Lower lobe of right lung (tissue), 2 donors: Measurements from ENCODE around the gene SCPEP1. TPM values are rescaled to one million over a fixed set of nuclear protein-coding genes. Genes with fewer than 3 reads are reported as not detected.
A peak's percentile ranks its signal among the peaks of the same experiment; 100 is the strongest.
"Not testable (repeated sequence)": the region's sequence is repeated elsewhere in the genome, so short reads cannot be mapped to it uniquely, and the experiment has no call there.

Experiments used
- ATAC-seq, 2 donors: fragments of 200-7000 bp; cut with Tn5 transposase; one replicate each; pipeline ENCODE4 v1.9.1; 2020 to 2022; ENCODE audit warnings: mild to moderate bottlenecking in 2 of 2, moderate library complexity in 2 of 2
- DNase-seq: peaks from one replicate; pipeline ENCODE4 v3.0.0-alpha.2; 2020
- H3K27ac ChIP-seq: fragments of 200-600 bp; one replicate; pipeline ENCODE4 v1.8.0; 2022
- H3K27me3 ChIP-seq: fragments of 200-600 bp; one replicate; pipeline ENCODE4 v1.8.0; 2022; ENCODE audit warnings: low read depth
- H3K36me3 ChIP-seq: fragments of 200-600 bp; one replicate; pipeline ENCODE4 v1.8.0; 2022; ENCODE audit warnings: mild to moderate bottlenecking
- H3K4me1 ChIP-seq: fragments of 200-600 bp; one replicate; pipeline ENCODE4 v1.8.0; 2022
- H3K4me3 ChIP-seq: fragments of 200-600 bp; one replicate; pipeline ENCODE4 v1.8.0; 2022; ENCODE audit warnings: mild to moderate bottlenecking
- H3K9me3 ChIP-seq: fragments of 200-600 bp; one replicate; pipeline ENCODE4 v1.8.0; 2022
- CTCF ChIP-seq: fragments of 200-600 bp; IDR thresholded peaks from one replicate; pipeline ENCODE4 v1.8.0; 2022; ENCODE audit warnings: antibody characterized with exemption, mild to moderate bottlenecking
- intact Hi-C: fragments of 100-400 bp; cut with DNase I; formaldehyde crosslinking; loops from one replicate; pipeline ENCODE4 v1.11.0; 2022
- total RNA-seq: library from RNA; stranded (reverse); fragmentation: NEBNext Ultra II Directional; extraction: Animal tissue kit (Norgen Biotek cat#: 25700); gene quantifications from one replicate; pipeline ENCODE4 v1.2.1, GENCODE V29; 2021
- donor health status: DM: no; HTN: yes; CAD: no; lungs with severe emphysema.

Gene SCPEP1
- total RNA-seq, 1 donor from 2014 or later = 210 TPM

GRCh38 chr17:56933868-56934267 is 44.1 kb upstream of the SCPEP1 start:
- peaks cover 45% of the 10 kb centered on the region for H3K36me3 ChIP-seq
- no peak for TF ChIP-seq CTCF
- H3K9me3 ChIP-seq = peaks cover 5% of the 10 kb centered on the region
- intact Hi-C loops = no loop called here
- H3K4me1 ChIP-seq = no peaks in the 10 kb centered on the region
- no peaks in the 10 kb centered on the region for H3K27me3 ChIP-seq
- H3K4me3 ChIP-seq = no peak overlapping the region
- no peak for DNase-seq
- ATAC-seq = no peak
- H3K27ac ChIP-seq = no peak overlapping the region

GRCh38 chr17:56934280-56934679 is 43.7 kb upstream of the SCPEP1 start:
- ATAC-seq (no peak), DNase-seq (no peak)
- TF ChIP-seq CTCF = no peak
- H3K27me3 ChIP-seq = no peaks in the 10 kb centered on the region
- H3K36me3 ChIP-seq = peaks cover 49% of the 10 kb centered on the region
- H3K27ac ChIP-seq = no peak overlapping the region
- H3K4me1 ChIP-seq = no peaks in the 10 kb centered on the region
- H3K9me3 ChIP-seq = peaks cover 5% of the 10 kb centered on the region
- intact Hi-C loops = no loop called here
- no peak overlapping the region for H3K4me3 ChIP-seq

GRCh38 chr17:56935461-56935860 is 42.5 kb upstream of the SCPEP1 start:
- Histone ChIP-seq H3K27me3 (no peaks in the 10 kb centered on the region), H3K9me3 (no peaks in the 10 kb centered on the region), H3K4me3 (no peak overlapping the region), H3K36me3 (peaks cover 57% of the 10 kb centered on the region), H3K27ac (no peak overlapping the region), H3K4me1 (no peaks in the 10 kb centered on the region)
- peak in 1 of 2 donors; percentile 39 for ATAC-seq
- intact Hi-C loops = no loop called here
- no peak for DNase-seq
- no peak for TF ChIP-seq CTCF

GRCh38 chr17:56936697-56937322 is 41.1 kb upstream of the SCPEP1 start:
- intact Hi-C loops = no loop called here
- H3K27ac ChIP-seq = no peak overlapping the region
- no peak for TF ChIP-seq CTCF

GRCh38 chr17:56937687-56938086 is 40.2 kb upstream of the SCPEP1 start:
- Histone ChIP-seq H3K4me1 (no peaks in the 10 kb centered on the region), H3K36me3 (peaks cover 80% of the 10 kb centered on the region), H3K27ac (no peak overlapping the region), H3K9me3 (no peaks in the 10 kb centered on the region), H3K4me3 (no peak overlapping the region), H3K27me3 (no peaks in the 10 kb centered on the region)
- no peak for DNase-seq
- ATAC-seq = no peak
- TF ChIP-seq CTCF = no peak
- intact Hi-C loops = no loop called here

More at GRCh38 chr17:56936697-56937322, 41.1 kb upstream of the SCPEP1 start:
- no peaks in the 10 kb centered on the region for H3K27me3 ChIP-seq
- H3K9me3 ChIP-seq = no peaks in the 10 kb centered on the region
- H3K4me1 ChIP-seq = no peaks in the 10 kb centered on the region
- ATAC-seq = no peak
- H3K36me3 ChIP-seq = peaks cover 71% of the 10 kb centered on the region
- H3K4me3 ChIP-seq = no peak overlapping the region
- DNase-seq = no peak

- H3K27ac ChIP-seq, H3K4me1 ChIP-seq, H3K4me3 ChIP-seq, DNase-seq, H3K27me3 ChIP-seq, intact Hi-C loops, H3K9me3 ChIP-seq, ATAC-seq: not testable (repeated sequence)
- H3K36me3 ChIP-seq = peaks cover 85% of the 10 kb centered on the region
Measured at GRCh38 chr17:56938206-56938605, 39.7 kb upstream of the SCPEP1 start.
